AG04450 (cell line): ENCODE results near the gene ING3. TPM values are rescaled to one million over a fixed set of nuclear protein-coding genes. Genes with fewer than 3 reads are reported as not detected.
"Not testable (repeated sequence)": the region's sequence is repeated elsewhere in the genome, so short reads cannot be mapped to it uniquely, and the experiment has no call there.

Source experiments
- CTCF ChIA-PET: fragments of 300-600, 350-600 bp; formaldehyde crosslinking; extraction: SDS; loops from one replicate; lab custom pipeline; 2022; ENCODE audit warnings: antibody characterized with exemption, inconsistent platforms; lab: Charles Lee
- POLR2A ChIA-PET: fragments of 350-600 bp; formaldehyde crosslinking; extraction: SDS; loops from one replicate; lab custom pipeline; 2021; ENCODE audit warnings: antibody characterized with exemption, inconsistent platforms; lab: Yijun Ruan, JAX
- DNase-seq: peaks from one replicate; pipeline ENCODE4 v3.0.0-alpha.2; 2011; ENCODE audit warnings: low read depth, low spot score
- H3K27ac ChIP-seq: one replicate; pipeline ENCODE4 v1.5.1; 2012; ENCODE audit warnings: low read depth, low read length, control low read depth
- H3K27me3 ChIP-seq: one replicate; pipeline ENCODE4 v1.6.0; 2012; ENCODE audit warnings: low read length; ENCODE audit not compliant: control insufficient read depth, insufficient read depth
- H3K4me3 ChIP-seq: 2 replicates; pipeline ENCODE4 v1.5.1; 2011; ENCODE audit warnings: mild to moderate bottlenecking, low read depth, low read length, control low read depth
- H3K9me3 ChIP-seq: 2 replicates; pipeline ENCODE4 v1.5.1; 2012; ENCODE audit warnings: low read length; ENCODE audit not compliant: control insufficient read depth, insufficient read depth
- CTCF ChIP-seq: IDR thresholded peaks from 2 replicates; pipeline ENCODE4 v1.5.1; 2011; ENCODE audit warnings: low read depth, low read length, control low read depth, inconsistent platforms
- polyA plus RNA-seq: library from polyadenylated mRNA; depleted of rRNA; stranded (reverse); fragments of >200 nt; gene quantifications from 2 replicates; pipeline ENCODE4 v1.2.3, GENCODE V29; 2011

Gene ING3
- polyA plus RNA-seq, 1 experiment = 14.5 TPM

GRCh38 chr7:121003986-121004685 lies 53.6 kb downstream of the ING3 start:
- no peaks in the 10 kb centered on the region for H3K9me3 ChIP-seq
- POLR2A ChIA-PET = no interaction called here
- H3K27ac ChIP-seq = no peak overlapping the region
- no peak for TF ChIP-seq CTCF
- H3K27me3 ChIP-seq = no peaks in the 10 kb centered on the region
- DNase-seq = no peak
- CTCF ChIA-PET = interaction anchor here (6.5 kb wide), 1 partner anchor 16 kb away, joined by 62 read pairs; the partner anchor contains the start of gene CPED1
- no peak overlapping the region for H3K4me3 ChIP-seq

- H3K9me3 ChIP-seq, DNase-seq, H3K4me3 ChIP-seq, CTCF ChIA-PET, POLR2A ChIA-PET, H3K27ac ChIP-seq, H3K27me3 ChIP-seq: not testable (repeated sequence)
These were observed 54.5 kb downstream of the ING3 start for GRCh38 chr7:121005058-121005457.

- CTCF ChIA-PET = interaction anchor here (0.8 kb wide), 1 partner anchor 102 kb away, joined by 4 read pairs; no protein-coding TSS in a partner anchor
- no peak overlapping the region for H3K4me3 ChIP-seq
- no peak overlapping the region for H3K27ac ChIP-seq
- no peak for TF ChIP-seq CTCF
- POLR2A ChIA-PET = no interaction called here
- no peaks in the 10 kb centered on the region for H3K27me3 ChIP-seq
- no peak for DNase-seq
- no peaks in the 10 kb centered on the region for H3K9me3 ChIP-seq
These were observed 55.5 kb downstream of the ING3 start for GRCh38 chr7:121005996-121006584.

- H3K4me3 ChIP-seq = no peak overlapping the region
- no peaks in the 10 kb centered on the region for H3K27me3 ChIP-seq
- H3K9me3 ChIP-seq = no peaks in the 10 kb centered on the region
- DNase-seq = no peak
- CTCF ChIA-PET = interaction anchor here (0.6 to 0.8 kb wide), 2 partner anchors 43 to 101 kb away, joined by 4 read pairs; no protein-coding TSS in a partner anchor
- H3K27ac ChIP-seq = no peak overlapping the region
- TF ChIP-seq CTCF = no peak
- POLR2A ChIA-PET = no interaction called here
These were observed 56.2 kb downstream of the ING3 start for GRCh38 chr7:121006711-121007315.

GRCh38 chr7:121008816-121009215 lies 58.2 kb downstream of the ING3 start:
- DNase-seq = no peak
- ChIA-PET CTCF (interaction anchor here (1.4 to 1.9 kb wide), 2 partner anchors 9 to 21 kb away, joined by 4 to 5 read pairs; no protein-coding TSS in a partner anchor), POLR2A (no interaction called here)
- no peaks in the 10 kb centered on the region for H3K9me3 ChIP-seq
- H3K27ac ChIP-seq = no peak overlapping the region
- H3K4me3 ChIP-seq = no peak overlapping the region
- no peak for TF ChIP-seq CTCF
- H3K27me3 ChIP-seq = no peaks in the 10 kb centered on the region
